Body of pancreas (tissue), 4 donors: ENCODE measurements around the gene ANXA4.

Experiments
- CTCF ChIP-seq, 7 experiments: fragments of 450-650 bp in 4 of 7; fragments of 200-600 bp in 3 of 7; sonication (generic) in 3 of 7; IDR thresholded peaks; one replicate each; pipeline ENCODE4 v1.5.1; 2016 to 2019; ENCODE audit warnings: antibody characterized with exemption in 7 of 7
- POLR2A ChIP-seq, 3 donors: fragments of 450-650 bp; IDR thresholded peaks; one replicate each; pipeline ENCODE4 v1.6.1; 2016; ENCODE audit warnings: antibody characterized with exemption in 3 of 3, mild to moderate bottlenecking in 2 of 3

GRCh38 chr2:69791045-69791444, 49.1 kb downstream of the ANXA4 start:
- TF ChIP-seq CTCF (IDR thresholded peaks at IDR 0.05) (no peak), POLR2A (IDR thresholded peaks at IDR 0.05) (no peak)
